Liver (tissue), 9 donors: ENCODE results near the gene LY86. TPM values are rescaled to one million over a fixed set of nuclear protein-coding genes. Genes with fewer than 3 reads are reported as not detected.
A peak's percentile ranks its signal among the peaks of the same experiment; 100 is the strongest.

Experiments used
- DNase-seq: peaks from one replicate; pipeline ENCODE4 v3.0.0-alpha.2; 2017; ENCODE audit warnings: low spot score
- H3K27ac ChIP-seq, 2 donors: one replicate each; pipeline ENCODE4 v1.7.0; 2013; ENCODE audit warnings: inconsistent platforms in 2 of 2, low read length in 2 of 2, control low read depth in 1 of 2, low read depth in 1 of 2, mild to moderate bottlenecking in 1 of 2
- H3K27me3 ChIP-seq, 4 donors: one replicate each; pipeline versions ENCODE4 v1.6.1 to v1.7.0; 2013; ENCODE audit warnings: low read length in 3 of 4, inconsistent platforms in 1 of 4, mild to moderate bottlenecking in 1 of 4, moderate library complexity in 1 of 4; ENCODE audit not compliant: control insufficient read depth in 4 of 4, insufficient read depth in 4 of 4
- H3K36me3 ChIP-seq, 4 donors: one replicate each; pipeline versions ENCODE4 v1.6.1 to v1.7.0; 2013; ENCODE audit warnings: low read length in 3 of 4, mild to moderate bottlenecking in 3 of 4, low read depth in 1 of 4, moderate library complexity in 1 of 4; ENCODE audit not compliant: control insufficient read depth in 4 of 4, insufficient read depth in 3 of 4
- H3K4me1 ChIP-seq, 4 donors: one replicate each; pipeline versions ENCODE4 v1.6.1 to v1.7.0; 2013; ENCODE audit warnings: low read length in 3 of 4, mild to moderate bottlenecking in 3 of 4, moderate library complexity in 1 of 4; ENCODE audit not compliant: control insufficient read depth in 4 of 4, insufficient read depth in 4 of 4
- H3K4me3 ChIP-seq, 3 donors: one replicate each; pipeline versions ENCODE4 v1.6.1 to v1.7.0; 2013; ENCODE audit warnings: low read length in 3 of 3, control low read depth in 1 of 3, low read depth in 1 of 3, mild to moderate bottlenecking in 1 of 3
- H3K9ac ChIP-seq, 2 donors: one replicate each; pipeline ENCODE4 v1.7.0; 2013; ENCODE audit warnings: low read length in 2 of 2, mild to moderate bottlenecking in 2 of 2, moderate library complexity in 2 of 2, control low read depth in 1 of 2, low read depth in 1 of 2
- H3K9me3 ChIP-seq, 4 donors: one replicate each; pipeline versions ENCODE4 v1.6.1 to v1.7.0; 2013; ENCODE audit warnings: low read length in 3 of 4; ENCODE audit not compliant: control insufficient read depth in 4 of 4
- EGR1 ChIP-seq, 2 donors: IDR thresholded peaks; 2 replicates each; pipeline ENCODE4 v1.6.1; 2016 to 2018; ENCODE audit warnings: antibody characterized with exemption in 2 of 2, low read depth in 2 of 2
- FOXA1 ChIP-seq: IDR thresholded peaks from 2 replicates; pipeline ENCODE4 v1.6.1; 2016; ENCODE audit warnings: antibody characterized with exemption
- FOXA2 ChIP-seq: IDR thresholded peaks from 2 replicates; pipeline ENCODE4 v1.6.1; 2016; ENCODE audit warnings: antibody characterized with exemption
- GABPA ChIP-seq, 2 donors: IDR thresholded peaks in 1 of 2; conservative IDR thresholded peaks in 1 of 2; 2 replicates each; pipeline ENCODE4 v1.6.1; 2016; ENCODE audit warnings: antibody characterized with exemption in 2 of 2, mild to moderate bottlenecking in 1 of 2, moderate library complexity in 1 of 2
- HNF4G ChIP-seq: IDR thresholded peaks from 2 replicates; pipeline ENCODE4 v1.6.1; 2016; ENCODE audit warnings: antibody characterized with exemption
- JUND ChIP-seq, 2 donors: IDR thresholded peaks; 2 replicates each; pipeline ENCODE4 v1.6.1; 2016; ENCODE audit warnings: antibody characterized with exemption in 2 of 2
- NR2F2 ChIP-seq: IDR thresholded peaks from 2 replicates; pipeline ENCODE4 v1.6.1; 2016; ENCODE audit warnings: antibody characterized with exemption
- RXRA ChIP-seq, 2 donors: IDR thresholded peaks; 2 replicates each; pipeline ENCODE4 v1.6.1; 2017 to 2018; ENCODE audit warnings: antibody characterized with exemption in 2 of 2, mild to moderate bottlenecking in 1 of 2
- YY1 ChIP-seq: IDR thresholded peaks from 2 replicates; pipeline ENCODE4 v1.6.1; 2016; ENCODE audit warnings: antibody characterized with exemption, mild to moderate bottlenecking
- WGBS: extraction: QIAGEN DNeasy Blood & Tissue Kit; methylation state at CpG from one replicate; pipeline ENCODE4 v1.1.7; 2013; 5-methylcytosine and 5-hydroxymethylcytosine counted together
- polyA plus RNA-seq, 2 donors: library from polyadenylated mRNA; stranded (reverse) in 1 of 2; unstranded in 1 of 2; fragments of 200-250 nt in 1 of 2; fragments of >200 nt in 1 of 2; fragmentation: Nextera tagmentation in 1 of 2; extraction: Ambion mirVana in 1 of 2; gene quantifications; one replicate each; pipeline versions ENCODE4 v1.2.1 to v1.2.3, GENCODE V29; 2013 to 2015
- total RNA-seq, 2 donors: library from RNA; depleted of rRNA; stranded (reverse); fragments of >200 nt; gene quantifications; one replicate each; pipeline ENCODE4 v1.2.3, GENCODE V29; 2014
- TF ChIP-seq, protein P1 (sequence below): IDR thresholded peaks from 2 replicates; pipeline ENCODE4 v1.6.1; 2016; ENCODE audit warnings: antibody characterized with exemption
- TF ChIP-seq, protein P2 (sequence below): fragments of 150-350 bp; IDR thresholded peaks from 2 replicates; pipeline ENCODE4 v1.5.1; 2017; ENCODE audit warnings: improper control_type of control experiment, low read depth, low read length; ENCODE audit not compliant: missing input control
- TF ChIP-seq, protein P3 (sequence below): IDR thresholded peaks from 2 replicates; pipeline ENCODE4 v1.6.1; 2016; ENCODE audit warnings: antibody characterized with exemption
- TF ChIP-seq, protein P4 (sequence below): IDR thresholded peaks from 2 replicates; pipeline ENCODE4 v1.6.1; 2016; ENCODE audit warnings: antibody characterized with exemption, mild to moderate bottlenecking
- donor health status: healthy.
- donor health status: healthy.
- donor health status: healthy.
- donor health status: healthy.
- donor health status: healthy.

Gene LY86
- total and polyA plus RNA-seq, 4 donors: 1.4 to 7.8 (median 3.7) TPM

- H3K36me3 ChIP-seq: no peaks in the 10 kb centered on the region
- H3K9ac ChIP-seq: no peak overlapping the region
- 78% methylated on average over 13 of the region's 13 CpGs for WGBS
- no peak overlapping the region for H3K4me3 ChIP-seq
- no peaks in the 10 kb centered on the region for H3K27me3 ChIP-seq
- no peak for DNase-seq
- H3K4me1 ChIP-seq: peaks cover 0 to 9% (median 2%) of the 10 kb centered on the region in 4 donors
- no peaks in the 10 kb centered on the region for H3K9me3 ChIP-seq
- TF ChIP-seq GABPA (IDR thresholded peaks at IDR 0.05 in 1 of 2, conservative IDR thresholded peaks at IDR 0.05 in 1 of 2): no peak
- TF ChIP-seq, protein P1, sequence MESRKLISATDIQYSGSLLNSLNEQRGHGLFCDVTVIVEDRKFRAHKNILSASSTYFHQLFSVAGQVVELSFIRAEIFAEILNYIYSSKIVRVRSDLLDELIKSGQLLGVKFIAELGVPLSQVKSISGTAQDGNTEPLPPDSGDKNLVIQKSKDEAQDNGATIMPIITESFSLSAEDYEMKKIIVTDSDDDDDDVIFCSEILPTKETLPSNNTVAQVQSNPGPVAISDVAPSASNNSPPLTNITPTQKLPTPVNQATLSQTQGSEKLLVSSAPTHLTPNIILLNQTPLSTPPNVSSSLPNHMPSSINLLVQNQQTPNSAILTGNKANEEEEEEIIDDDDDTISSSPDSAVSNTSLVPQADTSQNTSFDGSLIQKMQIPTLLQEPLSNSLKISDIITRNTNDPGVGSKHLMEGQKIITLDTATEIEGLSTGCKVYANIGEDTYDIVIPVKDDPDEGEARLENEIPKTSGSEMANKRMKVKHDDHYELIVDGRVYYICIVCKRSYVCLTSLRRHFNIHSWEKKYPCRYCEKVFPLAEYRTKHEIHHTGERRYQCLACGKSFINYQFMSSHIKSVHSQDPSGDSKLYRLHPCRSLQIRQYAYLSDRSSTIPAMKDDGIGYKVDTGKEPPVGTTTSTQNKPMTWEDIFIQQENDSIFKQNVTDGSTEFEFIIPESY: no peak
- TF ChIP-seq NR2F2: no peak
- no peak for TF ChIP-seq EGR1 (IDR thresholded peaks at IDR 0.05; ENCODE audit: low read depth in 2 of 2)
- H3K27ac ChIP-seq: no peak overlapping the region
Measured at GRCh38 chr6:6700407-6701270, 112.1 kb downstream of the LY86 start.

GRCh38 chr6:6701864-6702263 lies 113.3 kb downstream of the LY86 start:
- peak; percentile 78 for DNase-seq
- Histone ChIP-seq H3K9me3 (no peaks in the 10 kb centered on the region), H3K36me3 (no peaks in the 10 kb centered on the region), H3K27ac (no peak overlapping the region), H3K4me3 (no peak overlapping the region), H3K27me3 (no peaks in the 10 kb centered on the region), H3K4me1 (peaks cover 0 to 6% (median 1%) of the 10 kb centered on the region in 4 donors), H3K9ac (no peak overlapping the region)
- WGBS: 74% methylated on average over 9 of the region's 9 CpGs
- TF ChIP-seq NR2F2 (no peak), YY1 (no peak)
- TF ChIP-seq, protein P2, sequence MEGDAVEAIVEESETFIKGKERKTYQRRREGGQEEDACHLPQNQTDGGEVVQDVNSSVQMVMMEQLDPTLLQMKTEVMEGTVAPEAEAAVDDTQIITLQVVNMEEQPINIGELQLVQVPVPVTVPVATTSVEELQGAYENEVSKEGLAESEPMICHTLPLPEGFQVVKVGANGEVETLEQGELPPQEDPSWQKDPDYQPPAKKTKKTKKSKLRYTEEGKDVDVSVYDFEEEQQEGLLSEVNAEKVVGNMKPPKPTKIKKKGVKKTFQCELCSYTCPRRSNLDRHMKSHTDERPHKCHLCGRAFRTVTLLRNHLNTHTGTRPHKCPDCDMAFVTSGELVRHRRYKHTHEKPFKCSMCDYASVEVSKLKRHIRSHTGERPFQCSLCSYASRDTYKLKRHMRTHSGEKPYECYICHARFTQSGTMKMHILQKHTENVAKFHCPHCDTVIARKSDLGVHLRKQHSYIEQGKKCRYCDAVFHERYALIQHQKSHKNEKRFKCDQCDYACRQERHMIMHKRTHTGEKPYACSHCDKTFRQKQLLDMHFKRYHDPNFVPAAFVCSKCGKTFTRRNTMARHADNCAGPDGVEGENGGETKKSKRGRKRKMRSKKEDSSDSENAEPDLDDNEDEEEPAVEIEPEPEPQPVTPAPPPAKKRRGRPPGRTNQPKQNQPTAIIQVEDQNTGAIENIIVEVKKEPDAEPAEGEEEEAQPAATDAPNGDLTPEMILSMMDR: no peak

GRCh38 chr6:6703699-6704098 lies 115.2 kb downstream of the LY86 start:
- peaks cover 0 to 6% (median 0%) of the 10 kb centered on the region in 4 donors for H3K4me1 ChIP-seq
- 38% methylated on average over 4 of the region's 4 CpGs for WGBS
- H3K27me3 ChIP-seq: no peaks in the 10 kb centered on the region
- no peak overlapping the region for H3K4me3 ChIP-seq
- TF ChIP-seq, protein P3, sequence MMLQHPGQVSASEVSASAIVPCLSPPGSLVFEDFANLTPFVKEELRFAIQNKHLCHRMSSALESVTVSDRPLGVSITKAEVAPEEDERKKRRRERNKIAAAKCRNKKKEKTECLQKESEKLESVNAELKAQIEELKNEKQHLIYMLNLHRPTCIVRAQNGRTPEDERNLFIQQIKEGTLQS: no peak
- no peak for TF ChIP-seq JUND (IDR thresholded peaks at IDR 0.05)
- TF ChIP-seq, protein P1: no peak
- no peak for TF ChIP-seq FOXA1
- TF ChIP-seq FOXA2: no peak
- TF ChIP-seq, protein P4, sequence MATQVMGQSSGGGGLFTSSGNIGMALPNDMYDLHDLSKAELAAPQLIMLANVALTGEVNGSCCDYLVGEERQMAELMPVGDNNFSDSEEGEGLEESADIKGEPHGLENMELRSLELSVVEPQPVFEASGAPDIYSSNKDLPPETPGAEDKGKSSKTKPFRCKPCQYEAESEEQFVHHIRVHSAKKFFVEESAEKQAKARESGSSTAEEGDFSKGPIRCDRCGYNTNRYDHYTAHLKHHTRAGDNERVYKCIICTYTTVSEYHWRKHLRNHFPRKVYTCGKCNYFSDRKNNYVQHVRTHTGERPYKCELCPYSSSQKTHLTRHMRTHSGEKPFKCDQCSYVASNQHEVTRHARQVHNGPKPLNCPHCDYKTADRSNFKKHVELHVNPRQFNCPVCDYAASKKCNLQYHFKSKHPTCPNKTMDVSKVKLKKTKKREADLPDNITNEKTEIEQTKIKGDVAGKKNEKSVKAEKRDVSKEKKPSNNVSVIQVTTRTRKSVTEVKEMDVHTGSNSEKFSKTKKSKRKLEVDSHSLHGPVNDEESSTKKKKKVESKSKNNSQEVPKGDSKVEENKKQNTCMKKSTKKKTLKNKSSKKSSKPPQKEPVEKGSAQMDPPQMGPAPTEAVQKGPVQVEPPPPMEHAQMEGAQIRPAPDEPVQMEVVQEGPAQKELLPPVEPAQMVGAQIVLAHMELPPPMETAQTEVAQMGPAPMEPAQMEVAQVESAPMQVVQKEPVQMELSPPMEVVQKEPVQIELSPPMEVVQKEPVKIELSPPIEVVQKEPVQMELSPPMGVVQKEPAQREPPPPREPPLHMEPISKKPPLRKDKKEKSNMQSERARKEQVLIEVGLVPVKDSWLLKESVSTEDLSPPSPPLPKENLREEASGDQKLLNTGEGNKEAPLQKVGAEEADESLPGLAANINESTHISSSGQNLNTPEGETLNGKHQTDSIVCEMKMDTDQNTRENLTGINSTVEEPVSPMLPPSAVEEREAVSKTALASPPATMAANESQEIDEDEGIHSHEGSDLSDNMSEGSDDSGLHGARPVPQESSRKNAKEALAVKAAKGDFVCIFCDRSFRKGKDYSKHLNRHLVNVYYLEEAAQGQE: no peak
- no peak for TF ChIP-seq HNF4G
- peak; percentile 22 to 49 for TF ChIP-seq RXRA (IDR thresholded peaks at IDR 0.05)
- no peak overlapping the region for H3K27ac ChIP-seq
- no peaks in the 10 kb centered on the region for H3K9me3 ChIP-seq
- H3K36me3 ChIP-seq: no peaks in the 10 kb centered on the region
- no peak overlapping the region for H3K9ac ChIP-seq
- no peak for DNase-seq
